ENCODE results near the gene TRHDE.
"Not testable (repeated sequence)": the region's sequence is repeated elsewhere in the genome, so short reads cannot be mapped to it uniquely, and the experiment has no call there.

The TRHDE gene

GRCh38 chr12:72453066-72453465 lies 180.9 kb downstream of the TRHDE start:
- no peak for DNase-seq

GRCh38 chr12:72453550-72453949 lies 181.4 kb downstream of the TRHDE start:
- DNase-seq, result no peak

- no peak for DNase-seq
These were observed 192.3 kb downstream of the TRHDE start for GRCh38 chr12:72464471-72464870.

GRCh38 chr12:72465155-72465554 lies 193.0 kb downstream of the TRHDE start:
- no peak for DNase-seq

- no peak for DNase-seq
These were observed 193.9 kb downstream of the TRHDE start for GRCh38 chr12:72465940-72466630.

GRCh38 chr12:72467985-72468384 lies 195.8 kb downstream of the TRHDE start:
- DNase-seq, result no peak

GRCh38 chr12:72468505-72468904 lies 196.3 kb downstream of the TRHDE start:
- DNase-seq, result no peak

GRCh38 chr12:72471806-72472205 lies 199.6 kb downstream of the TRHDE start:
- DNase-seq, result no peak

GRCh38 chr12:72472350-72472749 lies 200.2 kb downstream of the TRHDE start:
- DNase-seq, result no peak

GRCh38 chr12:72476301-72476700 lies 204.1 kb downstream of the TRHDE start:
- DNase-seq, result no peak

- DNase-seq, result no peak
These were observed 213.0 kb downstream of the TRHDE start for GRCh38 chr12:72485017-72485701.

- no peak for DNase-seq
These were observed 219.3 kb downstream of the TRHDE start for GRCh38 chr12:72491426-72491825.

GRCh38 chr12:72493407-72493806 lies 221.2 kb downstream of the TRHDE start:
- no peak for DNase-seq

GRCh38 chr12:72498354-72498753 lies 226.2 kb downstream of the TRHDE start:
- DNase-seq, result no peak

- DNase-seq, result no peak
These were observed 227.1 kb downstream of the TRHDE start for GRCh38 chr12:72499244-72499643.

- DNase-seq, result no peak
These were observed 230.4 kb downstream of the TRHDE start for GRCh38 chr12:72502546-72502945.

- no peak for DNase-seq
These were observed 233.1 kb downstream of the TRHDE start for GRCh38 chr12:72505227-72505626.

- DNase-seq, result no peak
These were observed 237.7 kb downstream of the TRHDE start for GRCh38 chr12:72509891-72510290.

- no peak for DNase-seq
These were observed 238.6 kb downstream of the TRHDE start for GRCh38 chr12:72510772-72511171.

- no peak for DNase-seq
These were observed 239.3 kb downstream of the TRHDE start for GRCh38 chr12:72511498-72511897.

- no peak for DNase-seq
These were observed 239.7 kb downstream of the TRHDE start for GRCh38 chr12:72511906-72512305.

- DNase-seq, result not testable (repeated sequence)
These were observed 248.0 kb downstream of the TRHDE start for GRCh38 chr12:72520044-72520678.

- no peak for DNase-seq
These were observed 249.2 kb downstream of the TRHDE start for GRCh38 chr12:72521326-72521725.

- no peak for DNase-seq
These were observed 250.2 kb downstream of the TRHDE start for GRCh38 chr12:72522411-72522810.
